NCI-H82 treated with DMSO at 0.1 percent for 48 hours (cell line): Measurements from ENCODE around the gene TUBB2B.
A peak's percentile ranks its signal among the peaks of the same experiment; 100 is the strongest.

Experiments
- DNase-seq: peaks from one replicate; lab custom pipeline; 2025; ENCODE audit not compliant: unreplicated experiment; lab: John Stamatoyannopoulos, UW

TUBB2B gene

DNA sequence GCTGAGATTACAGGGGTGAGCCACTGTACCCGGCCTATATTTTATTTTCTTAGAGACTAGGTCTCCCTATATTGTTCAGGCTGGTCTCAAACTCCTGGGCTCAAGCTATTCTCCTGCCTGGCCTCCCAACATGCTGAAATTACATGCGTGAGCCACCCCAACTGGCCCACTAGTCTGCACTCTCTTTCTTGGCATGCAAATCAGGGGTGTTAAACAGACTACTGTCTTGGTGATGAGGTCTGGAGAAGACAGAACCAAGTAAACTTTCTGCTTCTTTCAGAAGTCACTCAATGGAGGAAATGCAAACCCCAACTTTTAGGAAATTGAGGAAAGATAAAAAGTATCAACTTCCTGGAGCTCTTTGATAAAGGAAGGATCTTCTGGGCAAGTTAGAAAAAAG, 8.0 kb upstream of the TUBB2B start:
- no peak for DNase-seq

GRCh38 chr6:3233904-3234303, 6.5 kb upstream of the TUBB2B start:
- no peak for DNase-seq

GRCh38 chr6:3233321-3233720, 5.9 kb upstream of the TUBB2B start:
- no peak for DNase-seq

- DNase-seq: no peak
Measured at GRCh38 chr6:3232017-3232945, 4.8 kb upstream of the TUBB2B start.

GRCh38 chr6:3231247-3232016, 4.0 kb upstream of the TUBB2B start:
- DNase-seq: peak; percentile 67

- peak; percentile 33 for DNase-seq
Measured at GRCh38 chr6:3230900-3231246, 3.4 kb upstream of the TUBB2B start.

- DNase-seq: no peak
Measured at GRCh38 chr6:3230256-3230882, 2.9 kb upstream of the TUBB2B start.

- no peak for DNase-seq
Measured at GRCh38 chr6:3229566-3230178, 2.2 kb upstream of the TUBB2B start.

DNA sequence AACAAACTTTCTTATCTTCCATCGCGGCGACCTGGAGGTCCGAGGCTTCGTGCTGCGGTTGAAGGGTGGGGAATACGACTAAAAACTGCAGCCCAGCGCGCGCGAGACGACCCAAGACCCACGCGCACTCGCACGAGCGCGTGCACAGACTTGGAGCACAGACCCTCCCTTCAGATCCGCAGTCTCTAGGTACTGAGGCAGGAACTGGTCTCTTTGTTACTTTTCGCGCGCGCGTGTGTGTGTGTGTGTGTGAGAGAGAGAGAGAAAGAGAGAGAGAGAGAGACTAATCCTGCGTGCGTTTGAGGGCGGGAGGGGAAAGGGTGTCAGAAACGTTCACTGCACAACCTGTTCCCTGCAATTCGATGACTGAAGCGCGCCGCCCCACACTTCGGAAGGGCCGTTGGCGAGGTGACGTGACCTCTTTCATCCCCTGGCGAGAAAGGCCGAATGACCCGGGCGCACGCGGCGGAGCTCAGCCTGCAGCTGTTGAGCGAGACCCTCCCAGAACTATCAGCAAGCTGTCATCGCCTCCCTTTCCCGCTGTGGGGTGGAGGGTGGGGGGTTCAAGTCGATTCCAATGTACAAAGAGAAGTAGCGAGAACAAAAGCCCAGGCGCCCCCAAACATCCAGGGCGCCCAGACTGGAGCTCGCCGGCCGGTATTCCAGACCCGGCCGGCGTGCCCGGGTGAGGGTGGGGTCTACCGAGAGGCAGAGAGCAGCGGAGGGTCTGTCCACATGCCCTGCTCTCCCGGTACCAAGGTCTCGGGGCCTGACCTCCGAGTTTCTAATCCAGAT, 1.5 kb upstream of the TUBB2B start:
- peak; percentile 17 for DNase-seq

- DNase-seq: no peak
Measured at GRCh38 chr6:3228046-3228671, 706 bp upstream of the TUBB2B start.

DNA sequence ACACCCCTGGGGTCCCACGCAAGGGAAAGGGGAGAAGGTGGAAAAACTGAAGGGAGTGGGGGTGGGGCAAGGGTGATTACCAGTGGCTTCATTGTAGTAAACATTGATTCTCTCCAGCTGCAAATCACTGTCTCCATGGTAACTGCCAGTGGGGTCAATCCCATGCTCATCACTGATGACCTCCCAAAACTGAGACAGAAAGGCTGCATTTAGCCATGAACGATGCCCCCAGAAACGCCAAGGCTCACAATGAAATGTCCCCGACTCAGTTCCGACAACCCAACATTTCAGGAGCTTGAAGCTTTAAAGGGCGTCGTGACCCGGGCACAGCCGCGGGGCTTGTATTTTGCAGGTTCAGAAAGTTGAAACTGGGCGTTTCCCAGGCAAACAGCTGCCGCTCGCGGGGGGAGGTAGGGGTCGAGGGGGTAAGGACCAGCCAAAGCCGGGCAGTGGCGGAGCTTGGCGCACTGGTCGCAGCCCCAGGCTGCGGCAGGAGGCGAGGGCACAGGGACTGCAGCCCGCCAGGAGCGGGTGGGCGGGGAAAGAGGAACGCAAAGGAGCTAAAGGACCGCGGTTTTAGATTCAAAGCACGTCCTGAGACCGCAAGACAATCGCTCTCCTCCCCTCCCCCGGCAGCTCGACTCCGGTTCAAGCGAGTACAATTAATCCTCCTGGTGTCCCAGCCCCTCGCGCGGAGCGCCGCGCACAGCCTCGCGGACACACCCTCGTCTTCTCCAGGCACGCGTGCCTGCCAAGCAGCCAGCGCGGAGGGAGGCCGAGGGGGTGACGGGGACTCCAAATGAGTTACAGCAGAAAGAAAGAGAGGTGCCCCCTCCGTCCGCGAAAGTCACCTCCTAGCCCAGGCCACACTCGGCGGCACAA, 731 bp downstream of the TUBB2B start:
- DNase-seq: peak; percentile 42

GRCh38 chr6:3226042-3226441, 1.4 kb downstream of the TUBB2B start:
- DNase-seq: no peak

GRCh38 chr6:3222506-3223038, 4.9 kb downstream of the TUBB2B start:
- DNase-seq: no peak

GRCh38 chr6:3221578-3221977, 5.9 kb downstream of the TUBB2B start:
- DNase-seq: no peak

DNA sequence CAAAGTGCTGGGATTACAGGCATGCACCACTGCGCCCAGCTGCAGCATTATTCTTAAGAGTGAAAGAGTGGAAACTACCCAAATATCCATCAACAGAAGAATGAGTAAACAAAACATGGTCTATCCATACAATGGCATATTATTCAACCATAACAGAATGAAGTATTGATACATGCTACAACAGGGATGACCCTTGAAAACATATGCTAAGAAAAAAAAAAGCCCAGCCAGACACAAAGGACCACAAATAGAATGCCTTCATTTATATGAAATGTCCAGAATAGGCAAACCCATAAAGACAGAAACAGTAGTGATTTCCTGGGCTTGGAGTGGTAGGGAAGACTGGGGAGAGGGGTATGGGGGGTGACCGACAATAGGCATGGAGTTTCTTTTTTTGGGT, 7.1 kb downstream of the TUBB2B start:
- DNase-seq: no peak

DNA sequence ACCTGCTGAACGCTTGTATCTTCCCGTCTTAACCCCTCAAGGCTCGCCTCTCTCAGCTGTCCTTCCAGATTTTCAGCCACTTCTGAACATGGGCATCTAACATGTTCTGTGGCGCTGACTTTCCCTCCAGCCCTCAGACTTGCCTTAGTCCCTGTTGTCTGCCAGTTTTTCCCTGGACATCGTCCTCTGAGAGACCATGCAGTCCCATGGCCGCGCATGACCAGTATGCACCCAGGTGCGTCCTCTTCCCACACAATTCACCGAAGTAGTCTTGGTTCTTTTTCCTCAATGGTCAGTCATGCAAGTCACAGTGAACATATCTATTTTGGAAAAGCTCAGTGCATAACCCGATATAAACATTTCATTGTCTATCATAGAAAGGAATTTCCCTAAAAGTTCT, 9.2 kb downstream of the TUBB2B start:
- DNase-seq: no peak

DNA sequence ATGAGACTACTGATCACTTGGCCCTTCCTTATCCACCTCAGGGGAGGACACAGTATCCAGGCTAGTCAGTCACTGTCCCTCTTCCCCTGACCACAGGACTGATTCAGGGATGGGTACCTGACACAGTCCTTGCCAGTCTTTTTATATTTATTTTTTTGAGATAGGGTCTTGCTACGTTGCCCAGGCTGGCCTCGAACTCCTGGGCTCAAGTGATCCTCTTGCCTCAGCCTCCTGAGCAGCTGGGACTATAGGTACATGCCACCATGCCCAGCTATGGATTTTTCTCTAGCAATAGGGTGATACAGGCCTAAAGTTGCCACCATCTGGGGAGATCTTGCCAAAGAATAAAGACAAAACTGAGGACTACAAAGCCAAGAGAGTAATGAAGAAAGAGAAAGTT, 10.2 kb downstream of the TUBB2B start:
- no peak for DNase-seq

DNA sequence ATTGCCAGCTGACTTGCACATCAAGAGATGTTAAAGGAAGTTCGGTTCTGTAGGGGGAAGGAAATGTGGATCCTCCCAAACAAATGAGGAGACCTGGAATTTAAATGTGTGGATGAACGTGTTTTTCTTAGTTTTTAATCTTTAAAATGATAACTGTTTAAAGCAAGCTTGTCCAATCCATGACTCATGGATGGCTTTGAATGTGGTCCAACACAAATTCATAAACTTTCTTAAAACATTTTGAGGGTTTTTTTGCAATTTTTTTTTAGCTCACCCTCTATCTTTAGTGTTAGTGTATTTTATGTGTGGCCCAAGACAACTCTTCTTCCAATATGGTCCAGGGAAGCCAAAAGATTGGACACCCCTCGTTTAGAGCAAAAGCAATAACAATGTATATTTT, 12.6 kb downstream of the TUBB2B start:
- DNase-seq: no peak

DNA sequence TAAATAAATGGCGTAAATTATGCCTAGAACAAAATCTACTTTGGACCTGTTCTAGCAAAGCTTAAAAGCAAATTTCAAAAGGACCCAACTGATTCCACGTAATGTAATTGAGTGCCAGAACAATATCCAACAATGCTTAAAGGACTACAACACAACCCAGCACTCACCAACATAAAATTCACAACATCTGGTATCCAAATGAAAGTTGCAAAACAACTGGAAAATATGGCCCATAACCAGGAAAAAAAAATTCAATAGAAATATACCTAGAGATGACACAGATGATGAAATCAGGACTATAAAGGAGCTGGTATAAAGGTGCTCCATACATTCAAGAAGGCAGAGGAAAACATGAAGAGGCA, 14.1 kb downstream of the TUBB2B start:
- DNase-seq: no peak
